Hematopoietic multipotent progenitor cell treated with erythropoietin and hydrocortisone succinate and interleukin-3 and kit ligand, for 4 days (in vitro differentiated cells): ENCODE measurements around the gene CLDN5.
A peak's percentile ranks its signal among the peaks of the same experiment; 100 is the strongest.

Experiments used
- DNase-seq: peaks from one replicate; pipeline ENCODE4 v3.0.0-alpha.2; 2015

The CLDN5 gene

GRCh38 chr22:19501897-19502447 lies 22.2 kb downstream of the CLDN5 start:
- no peak for DNase-seq

DNA sequence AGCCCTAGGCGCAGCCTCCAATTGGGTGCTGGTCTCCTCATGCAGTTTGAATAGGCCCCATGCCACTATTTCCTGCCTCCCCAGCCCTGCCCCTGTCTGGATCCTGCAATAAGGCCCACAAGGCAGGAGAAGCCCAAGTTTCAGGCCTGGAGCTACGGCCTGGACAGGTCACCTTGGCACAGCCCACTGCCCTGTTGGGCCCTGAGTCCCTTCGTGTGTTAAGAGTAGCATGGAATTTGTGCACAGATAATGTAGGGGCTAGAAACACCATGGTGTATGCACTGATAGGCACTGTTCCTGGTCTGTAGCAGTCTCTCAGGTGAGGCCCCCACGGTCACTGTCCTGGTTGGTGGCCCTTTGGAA lies 24.3 kb downstream of the CLDN5 start:
- DNase-seq: no peak

DNA sequence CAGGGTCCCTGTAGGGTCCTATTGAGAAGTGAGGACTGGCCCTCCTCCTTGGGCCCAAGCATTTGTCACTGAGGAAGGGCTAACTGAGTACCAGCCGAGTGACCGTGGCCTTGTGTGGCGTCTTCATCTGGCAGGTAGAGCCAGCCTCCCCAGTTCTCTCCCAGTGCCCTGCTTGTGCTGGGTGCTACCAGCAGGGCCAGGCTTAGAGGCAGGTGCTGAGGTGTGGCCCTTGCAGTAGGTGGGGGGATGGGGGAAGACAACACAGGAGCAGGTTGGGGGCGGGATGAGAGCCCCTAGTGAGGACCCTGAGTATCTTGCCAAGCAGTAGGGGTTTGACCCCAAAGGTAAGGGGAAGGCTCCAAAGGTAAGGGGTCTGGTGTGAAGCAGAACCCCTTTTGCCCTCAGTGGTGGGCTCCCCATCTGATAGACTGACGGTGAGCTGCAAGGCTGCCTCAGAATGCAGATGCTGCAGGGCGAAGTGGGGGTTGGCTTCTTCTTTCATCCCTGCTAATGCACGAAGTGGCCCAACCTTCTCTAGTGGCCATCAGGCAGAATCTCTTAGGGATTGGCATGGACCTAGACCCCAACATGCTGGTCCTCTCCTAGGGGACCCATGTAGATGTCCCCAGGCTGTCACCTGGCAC lies 24.9 kb downstream of the CLDN5 start:
- DNase-seq: no peak

GRCh38 chr22:19498866-19499190 lies 25.4 kb downstream of the CLDN5 start:
- DNase-seq: no peak

- no peak for DNase-seq
These were observed 25.9 kb downstream of the CLDN5 start for GRCh38 chr22:19498154-19498865.

GRCh38 chr22:19497245-19497644 lies 27.0 kb downstream of the CLDN5 start:
- DNase-seq: peak; percentile 29

- no peak for DNase-seq
These were observed 27.9 kb downstream of the CLDN5 start for GRCh38 chr22:19496324-19496630.

- DNase-seq: peak; percentile 52
These were observed 28.5 kb downstream of the CLDN5 start for GRCh38 chr22:19495562-19496323.

- no peak for DNase-seq
These were observed 29.5 kb downstream of the CLDN5 start for GRCh38 chr22:19494676-19495173.

GRCh38 chr22:19494001-19494560 lies 30.1 kb downstream of the CLDN5 start:
- no peak for DNase-seq

DNA sequence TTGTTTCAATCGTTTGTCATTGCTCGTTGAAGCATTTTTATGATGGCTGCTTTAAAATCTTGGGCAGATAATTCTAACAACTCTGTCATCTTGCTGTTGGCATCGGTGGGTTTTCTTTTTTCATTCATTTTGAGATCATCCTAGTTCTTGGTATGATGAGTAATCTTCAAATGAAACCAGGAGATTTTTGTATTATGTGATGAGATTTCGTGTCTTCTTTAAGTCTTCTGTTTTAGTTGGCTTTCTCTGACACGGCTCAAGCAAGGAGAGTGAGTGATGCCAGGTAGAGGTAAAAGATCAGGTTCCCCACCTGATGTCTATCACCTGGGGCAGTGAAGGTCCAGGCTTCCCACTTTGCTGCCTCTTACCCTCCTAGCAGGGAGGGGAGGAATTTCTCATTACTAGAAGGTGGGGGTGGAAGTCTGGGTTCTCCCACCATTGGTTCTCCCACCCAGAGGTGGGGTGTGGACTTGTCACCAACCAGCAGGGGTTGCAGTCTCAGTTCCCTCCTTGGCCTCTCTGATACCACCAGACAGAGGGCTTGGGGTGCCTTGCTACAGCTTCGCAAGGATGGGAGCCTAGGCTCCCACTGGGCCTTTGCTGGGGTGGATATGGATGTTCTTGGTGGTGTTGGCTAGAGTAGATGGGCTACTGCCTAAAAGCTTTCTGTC lies 31.6 kb downstream of the CLDN5 start:
- no peak for DNase-seq

DNA sequence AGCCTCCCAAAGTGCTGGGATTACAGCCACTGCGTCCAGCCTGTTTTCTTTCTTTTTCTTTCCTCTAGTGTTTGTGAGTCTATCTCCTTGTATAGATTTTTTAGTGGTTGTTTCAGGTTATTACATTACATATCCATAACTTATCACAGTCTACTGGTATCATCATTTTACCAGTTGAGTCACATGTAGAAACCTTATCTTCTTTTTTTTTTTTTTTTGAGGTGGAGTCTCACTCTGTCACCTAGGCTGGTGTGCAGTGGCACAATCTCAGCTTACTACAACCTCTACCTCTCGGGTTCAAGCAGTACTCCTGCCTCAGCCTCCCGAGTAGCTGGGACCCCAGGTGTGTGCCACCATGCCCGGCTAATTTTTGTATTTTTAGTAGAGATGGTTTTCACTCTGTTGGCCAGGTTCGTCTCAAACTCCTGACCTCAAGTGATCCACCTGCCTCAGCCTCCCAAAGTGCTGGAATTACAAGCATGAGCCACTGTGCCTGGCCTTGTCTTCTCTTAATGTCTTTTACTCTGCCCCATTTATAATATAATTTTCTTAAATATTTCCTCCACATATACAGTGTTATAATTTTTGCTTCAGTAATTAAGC lies 33.5 kb downstream of the CLDN5 start:
- no peak for DNase-seq

GRCh38 chr22:19488884-19489843 lies 35.0 kb downstream of the CLDN5 start:
- peak; percentile 63 for DNase-seq

DNA sequence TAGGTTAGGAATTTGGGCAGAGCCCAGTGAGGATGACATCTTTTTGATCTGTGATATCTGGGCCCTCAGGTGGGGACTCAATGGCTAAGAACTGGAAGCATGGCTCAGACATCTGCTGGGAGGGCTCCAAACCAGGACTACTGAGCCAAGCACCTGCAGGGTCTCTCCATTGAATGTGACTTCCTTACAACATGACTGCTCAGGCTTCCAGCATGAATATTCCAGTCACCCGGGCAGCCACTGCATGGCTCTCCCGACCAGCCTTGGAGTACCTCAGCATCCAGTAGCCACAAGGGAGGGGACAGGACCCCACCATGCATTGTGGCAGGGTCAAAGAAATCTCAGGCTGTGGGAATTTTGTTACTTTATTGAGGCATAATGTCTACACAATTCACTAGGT lies 35.9 kb downstream of the CLDN5 start:
- no peak for DNase-seq

- no peak for DNase-seq
These were observed 40.5 kb downstream of the CLDN5 start for GRCh38 chr22:19483481-19484244.

- DNase-seq: no peak
These were observed 41.9 kb downstream of the CLDN5 start for GRCh38 chr22:19482297-19482696.

DNA sequence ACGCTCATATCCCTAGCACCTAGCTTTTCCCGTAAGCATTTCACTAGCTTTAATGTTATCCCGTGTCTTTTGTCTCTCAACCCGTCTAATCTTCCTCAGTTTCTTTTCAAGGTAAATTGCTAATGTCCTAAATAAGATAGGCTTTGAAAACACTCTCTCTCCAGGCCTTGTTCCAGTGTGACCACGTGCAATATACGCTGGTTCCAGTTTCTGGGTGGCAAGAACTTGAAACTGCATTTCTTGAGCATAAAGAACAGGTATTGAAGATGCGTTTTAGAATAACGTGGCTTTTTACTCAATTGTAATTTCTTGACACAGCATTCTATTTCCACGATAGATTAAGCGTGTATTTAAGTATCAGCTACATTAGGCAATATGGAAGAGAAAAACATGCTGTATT lies 43.4 kb downstream of the CLDN5 start:
- DNase-seq: no peak

DNA sequence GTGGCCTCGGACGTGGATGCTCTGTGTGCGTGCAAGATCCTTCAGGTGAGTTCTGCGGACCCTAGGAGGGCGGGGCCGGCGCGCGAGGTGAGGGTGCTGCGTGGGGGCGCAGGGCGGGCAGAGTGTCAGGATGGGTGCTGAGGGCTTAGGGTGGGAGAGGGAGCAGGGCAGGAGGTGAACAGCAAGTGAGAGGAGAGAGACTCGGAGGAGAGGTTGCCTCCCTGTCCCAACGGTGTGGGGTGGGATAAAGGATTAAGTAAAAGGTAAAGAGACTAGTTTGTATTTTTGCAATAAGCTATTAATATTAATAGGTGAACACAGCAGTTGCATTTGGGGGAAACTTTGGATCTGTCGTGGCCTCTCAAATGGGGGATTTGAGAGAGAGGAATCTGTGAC lies 44.0 kb downstream of the CLDN5 start:
- DNase-seq: peak; percentile 17

GRCh38 chr22:19479355-19480172 lies 44.6 kb downstream of the CLDN5 start, which contains the start of gene CDC45:
Gene CDC45 (plus strand): TSS chr22:19479920. CDS start chr22:19479969, 49 bp downstream.
- peak; percentile 99 for DNase-seq
